Trophoblast cell (in vitro differentiated cells and primary cell): ENCODE measurements around the gene MRGPRE.
"Not testable (repeated sequence)": the region's sequence is repeated elsewhere in the genome, so short reads cannot be mapped to it uniquely, and the experiment has no call there.

Experiments
- DNase-seq, 2 donors: peaks; one replicate each; pipeline ENCODE4 v3.0.0-alpha.2; 2016
- H2AFZ ChIP-seq: 2 replicates; pipeline ENCODE4 v1.6.1; 2013; ENCODE audit warnings: low read length, moderate library complexity, mild to moderate bottlenecking; ENCODE audit not compliant: insufficient read depth, poor library complexity
- H2AK5ac ChIP-seq: 2 replicates; pipeline ENCODE4 v1.6.1; 2013; ENCODE audit warnings: mild to moderate bottlenecking, low read length
- H2BK120ac ChIP-seq: 2 replicates; pipeline ENCODE4 v1.6.1; 2013; ENCODE audit warnings: low read length, mild to moderate bottlenecking, moderate library complexity; ENCODE audit not compliant: insufficient read depth, poor library complexity
- H2BK12ac ChIP-seq: 2 replicates; pipeline ENCODE4 v1.6.1; 2013; ENCODE audit warnings: mild to moderate bottlenecking, low read length, moderate library complexity
- H2BK5ac ChIP-seq: 2 replicates; pipeline ENCODE4 v1.6.1; 2013; ENCODE audit warnings: low read length, low read depth, moderate library complexity, mild to moderate bottlenecking; ENCODE audit not compliant: poor library complexity
- H3K14ac ChIP-seq: 2 replicates; pipeline ENCODE4 v1.6.1; 2013; ENCODE audit warnings: mild to moderate bottlenecking, low read length
- H3K18ac ChIP-seq: 2 replicates; pipeline ENCODE4 v1.6.1; 2013; ENCODE audit warnings: mild to moderate bottlenecking, low read length
- H3K23ac ChIP-seq: 2 replicates; pipeline ENCODE4 v1.6.1; 2013; ENCODE audit warnings: low read length
- H3K27ac ChIP-seq: 2 replicates; pipeline ENCODE4 v1.5.1; 2013; ENCODE audit warnings: low read depth, mild to moderate bottlenecking, inconsistent platforms, low read length, moderate library complexity
- H3K27me3 ChIP-seq: 2 replicates; pipeline ENCODE4 v1.6.1; 2013; ENCODE audit warnings: inconsistent platforms, mild to moderate bottlenecking, low read length, moderate library complexity; ENCODE audit not compliant: insufficient read depth
- H3K36me3 ChIP-seq, 2 experiments: 1 replicate in 1 of 2; 2 replicates in 1 of 2; pipeline ENCODE4 v1.6.1; 2013; ENCODE audit warnings: low read length in 2 of 2, mild to moderate bottlenecking in 2 of 2, moderate library complexity in 1 of 2; ENCODE audit not compliant: insufficient read depth in 2 of 2, control insufficient read depth in 1 of 2
- H3K4ac ChIP-seq: 2 replicates; pipeline ENCODE4 v1.6.1; 2013; ENCODE audit warnings: low read depth, mild to moderate bottlenecking, low read length, moderate library complexity
- H3K4me1 ChIP-seq, 2 experiments: 1 replicate in 1 of 2; 2 replicates in 1 of 2; pipeline ENCODE4 v1.6.1; 2013; ENCODE audit warnings: low read length in 2 of 2, mild to moderate bottlenecking in 2 of 2, moderate library complexity in 1 of 2; ENCODE audit not compliant: insufficient read depth in 2 of 2, control insufficient read depth in 1 of 2
- H3K4me2 ChIP-seq: 2 replicates; pipeline ENCODE4 v1.6.1; 2013; ENCODE audit warnings: inconsistent platforms, mild to moderate bottlenecking, low read length, moderate library complexity
- H3K4me3 ChIP-seq: 2 replicates; pipeline ENCODE4 v1.5.1; 2013; ENCODE audit warnings: mild to moderate bottlenecking, low read depth, low read length, inconsistent platforms
- H3K79me1 ChIP-seq: one replicate; pipeline ENCODE4 v1.6.1; 2013; ENCODE audit warnings: low read length
- H3K79me2 ChIP-seq: 2 replicates; pipeline ENCODE4 v1.6.1; 2013; ENCODE audit warnings: low read length, mild to moderate bottlenecking; ENCODE audit not compliant: control insufficient read depth, insufficient read depth, poor library complexity
- H3K9ac ChIP-seq: 2 replicates; pipeline ENCODE4 v1.6.1; 2013; ENCODE audit warnings: mild to moderate bottlenecking, low read length
- H3K9me3 ChIP-seq: 2 replicates; pipeline ENCODE4 v1.6.1; 2013; ENCODE audit warnings: low read depth, mild to moderate bottlenecking, control low read depth, inconsistent platforms, low read length; ENCODE audit not compliant: insufficient read depth
- H4K12ac ChIP-seq: 2 replicates; pipeline ENCODE4 v1.6.1; 2013; ENCODE audit warnings: low read depth, mild to moderate bottlenecking, low read length, moderate library complexity
- H4K8ac ChIP-seq: 2 replicates; pipeline ENCODE4 v1.6.1; 2013; ENCODE audit warnings: low read depth, mild to moderate bottlenecking, low read length, moderate library complexity
- H4K91ac ChIP-seq: one replicate; pipeline ENCODE4 v1.6.1; 2013; ENCODE audit warnings: low read depth, mild to moderate bottlenecking, low read length, moderate library complexity
- WGBS: extraction: QIAGEN DNeasy Blood & Tissue Kit; methylation state at CpG from one replicate; pipeline ENCODE4 v1.1.7; 2013; ENCODE audit warnings: missing lambda C conversion rate; ENCODE audit not compliant: insufficient read length, insufficient coverage; ENCODE audit errors: extremely low coverage; 5-methylcytosine and 5-hydroxymethylcytosine counted together

MRGPRE gene

GRCh38 chr11:3273629-3274028 lies 41.4 kb upstream of the MRGPRE start:
- H3K79me1 ChIP-seq, H4K12ac ChIP-seq, H3K4ac ChIP-seq, H3K4me1 ChIP-seq, H4K91ac ChIP-seq, H2AK5ac ChIP-seq, H3K9me3 ChIP-seq, H3K36me3 ChIP-seq, H2AFZ ChIP-seq, H2BK5ac ChIP-seq, H3K27me3 ChIP-seq, H3K27ac ChIP-seq, H4K8ac ChIP-seq, H3K4me2 ChIP-seq, H3K9ac ChIP-seq, H3K79me2 ChIP-seq, H3K14ac ChIP-seq, H3K18ac ChIP-seq, H2BK12ac ChIP-seq, H2BK120ac ChIP-seq, H3K23ac ChIP-seq, H3K4me3 ChIP-seq, DNase-seq: not testable (repeated sequence)
- WGBS, result no CpG with 5 or more reads among the region's 8 CpGs

DNA sequence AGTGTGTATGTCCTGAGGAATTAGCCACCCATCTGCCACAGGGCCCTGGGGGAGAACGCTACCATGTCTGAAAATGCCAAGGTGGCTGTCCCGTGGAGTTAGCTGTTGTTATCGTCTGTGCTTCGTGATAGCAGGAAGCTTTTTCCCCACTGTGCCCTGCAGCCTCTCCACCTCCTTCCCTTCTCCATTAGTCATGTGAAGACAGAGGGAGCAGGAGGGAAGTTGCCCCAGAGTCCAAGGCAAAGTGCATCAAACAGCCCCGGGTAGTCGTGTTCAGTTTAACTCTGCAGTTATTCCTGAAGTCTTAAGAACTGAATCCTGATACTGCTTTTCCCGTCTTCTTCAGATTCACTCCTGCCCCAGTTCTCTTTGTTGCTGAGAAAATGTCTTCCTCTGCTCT lies 30.3 kb upstream of the MRGPRE start:
- not testable (repeated sequence) for DNase-seq, H2BK5ac ChIP-seq, H3K18ac ChIP-seq, H3K27ac ChIP-seq, H4K12ac ChIP-seq, H3K23ac ChIP-seq, H3K9me3 ChIP-seq, H3K36me3 ChIP-seq, H3K14ac ChIP-seq, H4K8ac ChIP-seq, H3K79me1 ChIP-seq, H4K91ac ChIP-seq, H3K9ac ChIP-seq, H2BK120ac ChIP-seq, H2AFZ ChIP-seq, H3K79me2 ChIP-seq, H3K4me2 ChIP-seq, H3K4ac ChIP-seq, H2BK12ac ChIP-seq, H2AK5ac ChIP-seq, H3K4me3 ChIP-seq, H3K27me3 ChIP-seq, H3K4me1 ChIP-seq
- WGBS, result no CpG with 5 or more reads among the region's 7 CpGs

DNA sequence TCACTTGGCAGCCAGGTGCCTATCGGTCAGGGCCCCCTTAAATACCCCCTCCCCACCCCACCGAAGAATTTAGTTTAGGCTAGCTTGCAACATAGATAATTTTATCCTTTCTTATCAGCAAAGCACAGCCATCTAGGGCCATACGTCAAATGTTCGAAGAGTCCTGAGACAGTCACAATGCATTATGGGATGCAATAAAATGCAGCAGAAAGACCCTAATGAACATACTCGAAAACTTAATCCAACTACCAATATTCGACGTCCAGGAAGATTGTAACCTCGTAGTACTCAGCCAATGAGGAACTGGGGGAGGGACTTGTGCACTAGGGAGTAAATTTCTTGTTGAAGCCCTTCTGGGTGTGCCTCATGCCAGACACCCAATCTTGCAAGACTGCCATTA lies 29.6 kb upstream of the MRGPRE start:
- no CpG with 5 or more reads among the region's 8 CpGs for WGBS
- H3K18ac ChIP-seq, H2BK5ac ChIP-seq, H3K9me3 ChIP-seq, H3K4ac ChIP-seq, H3K23ac ChIP-seq, DNase-seq, H3K4me3 ChIP-seq, H2AFZ ChIP-seq, H2BK12ac ChIP-seq, H3K79me2 ChIP-seq, H4K12ac ChIP-seq, H3K27ac ChIP-seq, H2AK5ac ChIP-seq, H3K4me2 ChIP-seq, H3K4me1 ChIP-seq, H3K27me3 ChIP-seq, H4K8ac ChIP-seq, H3K79me1 ChIP-seq, H2BK120ac ChIP-seq, H4K91ac ChIP-seq, H3K9ac ChIP-seq, H3K14ac ChIP-seq, H3K36me3 ChIP-seq: not testable (repeated sequence)

GRCh38 chr11:3257509-3257908 lies 25.3 kb upstream of the MRGPRE start:
- DNase-seq, H4K12ac ChIP-seq, H2AK5ac ChIP-seq, H2BK12ac ChIP-seq, H3K27ac ChIP-seq, H3K4me3 ChIP-seq, H4K91ac ChIP-seq, H3K4me1 ChIP-seq, H3K4me2 ChIP-seq, H3K9ac ChIP-seq, H3K18ac ChIP-seq, H2AFZ ChIP-seq, H3K79me2 ChIP-seq, H2BK120ac ChIP-seq, H3K79me1 ChIP-seq, H3K36me3 ChIP-seq, H3K14ac ChIP-seq, H3K27me3 ChIP-seq, H3K9me3 ChIP-seq, H2BK5ac ChIP-seq, H4K8ac ChIP-seq, H3K4ac ChIP-seq, H3K23ac ChIP-seq: not testable (repeated sequence)
- WGBS, result no CpG with 5 or more reads among the region's 1 CpG
